CD14-positive monocyte (primary cell): ENCODE measurements around the gene GPSM1. TPM values are rescaled to one million over a fixed set of nuclear protein-coding genes. Genes with fewer than 3 reads are reported as not detected.

Source experiments
- DNase-seq, 3 donors: peaks; one replicate each; pipeline ENCODE4 v3.0.0-alpha.2; 2011 to 2022
- H2AFZ ChIP-seq: 2 replicates; pipeline ENCODE4 v1.6.0; 2012; ENCODE audit warnings: mild to moderate bottlenecking, low read depth, low read length, inconsistent platforms; ENCODE audit not compliant: insufficient read depth, poor library complexity, severe bottlenecking
- H3K27ac ChIP-seq, 2 donors: 1 replicate in 1 of 2; 2 replicates in 1 of 2; pipeline ENCODE4 v1.5.1; 2012 to 2013; ENCODE audit warnings: low read length in 2 of 2, control low read depth in 1 of 2, inconsistent platforms in 1 of 2, low read depth in 1 of 2, mild to moderate bottlenecking in 1 of 2
- H3K27me3 ChIP-seq, 2 donors: one replicate each; pipeline versions ENCODE4 v1.6.0 to v1.6.1; 2011 to 2013; ENCODE audit warnings: low read length in 2 of 2; ENCODE audit not compliant: control insufficient read depth in 2 of 2, insufficient read depth in 2 of 2
- H3K36me3 ChIP-seq, 2 donors: replicated peaks in 1 of 2; 1 replicate in 1 of 2; 2 replicates in 1 of 2; pipeline versions ENCODE4 v1.5.1 to v1.6.1; 2012 to 2013; ENCODE audit warnings: low read length in 2 of 2, control low read depth in 1 of 2, inconsistent platforms in 1 of 2, mild to moderate bottlenecking in 1 of 2; ENCODE audit not compliant: insufficient read depth in 2 of 2, control insufficient read depth in 1 of 2
- H3K4me1 ChIP-seq, 2 donors: 1 replicate in 1 of 2; 2 replicates in 1 of 2; pipeline versions ENCODE4 v1.5.1 to v1.6.1; 2012 to 2013; ENCODE audit warnings: low read length in 2 of 2, control low read depth in 1 of 2, inconsistent platforms in 1 of 2, mild to moderate bottlenecking in 1 of 2, moderate library complexity in 1 of 2; ENCODE audit not compliant: insufficient read depth in 2 of 2, control insufficient read depth in 1 of 2
- H3K4me2 ChIP-seq: replicated peaks from 2 replicates; pipeline ENCODE3; 2012; ENCODE audit warnings: low read length, moderate library complexity, mild to moderate bottlenecking; ENCODE audit not compliant: poor library complexity, severe bottlenecking; ENCODE audit errors: extremely low read depth
- H3K4me3 ChIP-seq, 3 experiments: fragments of 200-600 bp in 1 of 3; sonication (generic) in 1 of 3; replicated peaks in 1 of 3; 1 replicate in 2 of 3; 2 replicates in 1 of 3; pipeline ENCODE4 v1.5.1; 2011 to 2013; ENCODE audit warnings: low read length in 3 of 3, mild to moderate bottlenecking in 3 of 3, control low read depth in 2 of 3, low read depth in 2 of 3, inconsistent platforms in 1 of 3, moderate library complexity in 1 of 3
- H3K79me2 ChIP-seq: 2 replicates; pipeline ENCODE4 v1.6.0; 2012; ENCODE audit warnings: mild to moderate bottlenecking, control low read depth, inconsistent platforms, low read length, moderate library complexity; ENCODE audit not compliant: insufficient read depth
- H3K9ac ChIP-seq: 2 replicates; pipeline ENCODE4 v1.6.0; 2017; ENCODE audit warnings: low read length, mild to moderate bottlenecking; ENCODE audit not compliant: insufficient read depth, poor library complexity, severe bottlenecking
- H3K9me3 ChIP-seq, 2 donors: replicated peaks in 1 of 2; 1 replicate in 1 of 2; 2 replicates in 1 of 2; pipeline versions ENCODE4 v1.5.1 to v1.6.1; 2012 to 2013; ENCODE audit warnings: low read length in 2 of 2, control low read depth in 1 of 2; ENCODE audit not compliant: control insufficient read depth in 1 of 2, insufficient read depth in 1 of 2
- H4K20me1 ChIP-seq: 2 replicates; pipeline ENCODE4 v1.6.0; 2012; ENCODE audit warnings: mild to moderate bottlenecking, low read length, control low read depth, moderate library complexity; ENCODE audit not compliant: insufficient read depth
- H3K27ac Mint-ChIP-seq, 7 donors: one replicate each; pipeline ENCODE4 v1.8.0; 2020; ENCODE audit warnings: mild to moderate bottlenecking in 7 of 7, mixed read lengths in 7 of 7, moderate library complexity in 6 of 7, inconsistent platforms in 2 of 7
- H3K27me3 Mint-ChIP-seq, 3 donors: one replicate each; pipeline ENCODE4 v1.8.0; 2021 to 2022; ENCODE audit warnings: low read depth in 3 of 3, mild to moderate bottlenecking in 3 of 3, mixed read lengths in 3 of 3, moderate library complexity in 3 of 3, inconsistent platforms in 1 of 3
- H3K36me3 Mint-ChIP-seq, 2 donors: one replicate each; pipeline ENCODE4 v1.8.0; 2020; ENCODE audit warnings: mixed read lengths in 2 of 2, inconsistent platforms in 1 of 2, mild to moderate bottlenecking in 1 of 2
- H3K4me1 Mint-ChIP-seq: one replicate; pipeline ENCODE4 v1.8.0; 2020; ENCODE audit warnings: mild to moderate bottlenecking, mixed read lengths
- H3K4me3 Mint-ChIP-seq, 2 donors: one replicate each; pipeline ENCODE4 v1.8.0; 2020; ENCODE audit warnings: mild to moderate bottlenecking in 2 of 2, mixed read lengths in 2 of 2, moderate library complexity in 1 of 2
- H3K9me3 Mint-ChIP-seq, 7 donors: one replicate each; pipeline ENCODE4 v1.8.0; 2020 to 2022; ENCODE audit warnings: mixed read lengths in 7 of 7, mild to moderate bottlenecking in 6 of 7, moderate library complexity in 6 of 7, inconsistent platforms in 2 of 7
- WGBS: methylation state at CpG from one replicate; pipeline ENCODE4 v1.1.5; 2013; ENCODE audit warnings: missing lambda C conversion rate; ENCODE audit not compliant: insufficient coverage; 5-methylcytosine and 5-hydroxymethylcytosine counted together
- intact Hi-C, 2 donors: fragments of 100-400 bp; cut with micrococcal nuclease; formaldehyde crosslinking; loops; one replicate each; pipeline versions ENCODE4 v1.15.0 to v1.15.1; 2023
- polyA plus RNA-seq, 3 donors: library from polyadenylated mRNA; depleted of rRNA in 1 of 3; unstranded in 2 of 3; stranded (reverse) in 1 of 3; fragments of 300-500 nt in 2 of 3; fragments of >200 nt in 1 of 3; fragmentation: Illumina TruSeq in 2 of 3; gene quantifications; 1 replicate in 2 of 3; 2 replicates in 1 of 3; pipeline ENCODE4 v1.2.3, GENCODE V29; 2012 to 2021
- TF ChIP-seq, protein P1 (sequence below): fragments of 200-600 bp; IDR thresholded peaks from one replicate; pipeline ENCODE4 v1.8.0; 2022; ENCODE audit warnings: antibody characterized with exemption, mild to moderate bottlenecking

Gene GPSM1
- polyA plus RNA-seq, 3 donors: 0.67 to 3.1 (median 0.73) TPM

DNA sequence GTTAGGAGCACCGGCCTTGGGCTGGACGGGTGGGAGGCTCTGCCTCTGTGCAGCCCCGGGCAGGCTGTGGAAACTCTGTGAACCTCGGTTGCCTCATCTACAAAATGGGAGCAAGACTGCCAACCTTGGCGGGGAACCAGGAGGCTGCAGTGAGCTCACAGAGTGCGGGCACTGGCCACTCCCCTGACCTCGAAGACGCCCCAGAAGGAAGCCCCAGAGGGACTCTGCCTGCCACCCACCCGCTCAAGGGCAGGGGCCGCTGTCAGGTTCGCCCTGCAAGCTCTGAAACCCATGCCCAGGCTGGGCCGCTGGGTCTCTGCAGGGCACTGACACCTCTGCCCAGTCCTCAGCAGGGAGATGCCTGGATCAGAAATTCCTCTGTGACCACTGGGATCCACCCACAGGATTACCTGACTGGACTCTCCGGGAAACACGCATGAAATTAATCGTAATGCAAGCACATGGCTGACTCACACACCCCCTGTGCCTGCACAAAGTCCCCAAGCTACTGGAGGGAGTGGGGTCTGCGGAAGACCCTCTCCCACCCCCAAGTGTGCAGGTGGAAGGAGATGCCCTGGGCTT, 30.8 kb upstream of the GPSM1 start:
- WGBS: 91% methylated on average over 11 of the region's 16 CpGs
- Histone ChIP-seq H3K4me3 (no peak overlapping the region), H3K9me3 (peaks cover 0 to 6% of the 10 kb centered on the region in 2 donors), H4K20me1 (no peaks in the 10 kb centered on the region), H3K27me3 (no peaks in the 10 kb centered on the region), H2AFZ (no peak overlapping the region), H3K4me2 (no peak overlapping the region), H3K9ac (no peak overlapping the region), H3K79me2 (no peaks in the 10 kb centered on the region), H3K4me1 (no peaks in the 10 kb centered on the region), H3K36me3 (no peaks in the 10 kb centered on the region), H3K27ac (no peak overlapping the region)
- H3K4me1 Mint-ChIP-seq: no peaks in the 10 kb centered on the region
- H3K27ac Mint-ChIP-seq: peak overlapping the region in 1 of 7 donors; percentile 28
- no peaks in the 10 kb centered on the region for H3K36me3 Mint-ChIP-seq
- no peak for DNase-seq
- TF ChIP-seq, protein P1, sequence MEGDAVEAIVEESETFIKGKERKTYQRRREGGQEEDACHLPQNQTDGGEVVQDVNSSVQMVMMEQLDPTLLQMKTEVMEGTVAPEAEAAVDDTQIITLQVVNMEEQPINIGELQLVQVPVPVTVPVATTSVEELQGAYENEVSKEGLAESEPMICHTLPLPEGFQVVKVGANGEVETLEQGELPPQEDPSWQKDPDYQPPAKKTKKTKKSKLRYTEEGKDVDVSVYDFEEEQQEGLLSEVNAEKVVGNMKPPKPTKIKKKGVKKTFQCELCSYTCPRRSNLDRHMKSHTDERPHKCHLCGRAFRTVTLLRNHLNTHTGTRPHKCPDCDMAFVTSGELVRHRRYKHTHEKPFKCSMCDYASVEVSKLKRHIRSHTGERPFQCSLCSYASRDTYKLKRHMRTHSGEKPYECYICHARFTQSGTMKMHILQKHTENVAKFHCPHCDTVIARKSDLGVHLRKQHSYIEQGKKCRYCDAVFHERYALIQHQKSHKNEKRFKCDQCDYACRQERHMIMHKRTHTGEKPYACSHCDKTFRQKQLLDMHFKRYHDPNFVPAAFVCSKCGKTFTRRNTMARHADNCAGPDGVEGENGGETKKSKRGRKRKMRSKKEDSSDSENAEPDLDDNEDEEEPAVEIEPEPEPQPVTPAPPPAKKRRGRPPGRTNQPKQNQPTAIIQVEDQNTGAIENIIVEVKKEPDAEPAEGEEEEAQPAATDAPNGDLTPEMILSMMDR: no peak
- no peak overlapping the region for H3K4me3 Mint-ChIP-seq
- H3K27me3 Mint-ChIP-seq: peaks cover 0 to 4% (median 3%) of the 10 kb centered on the region in 3 donors
- intact Hi-C loops: no loop called here
- peaks cover 0 to 3% (median 0%) of the 10 kb centered on the region in 7 donors for H3K9me3 Mint-ChIP-seq

- no peaks in the 10 kb centered on the region for H3K79me2 ChIP-seq
- no peak for DNase-seq
- H2AFZ ChIP-seq: no peak overlapping the region
- 88% methylated on average over 23 of the region's 25 CpGs for WGBS
- no peak overlapping the region for H3K4me3 ChIP-seq
- H3K4me1 ChIP-seq: no peaks in the 10 kb centered on the region
- Mint-ChIP-seq H3K4me1 (no peaks in the 10 kb centered on the region), H3K36me3 (no peaks in the 10 kb centered on the region), H3K4me3 (no peak overlapping the region), H3K9me3 (peaks cover 0 to 5% (median 0%) of the 10 kb centered on the region in 7 donors), H3K27ac (peak overlapping the region in 1 of 7 donors; percentile 28), H3K27me3 (peaks cover 0 to 5% (median 3%) of the 10 kb centered on the region in 3 donors)
- intact Hi-C loops: no loop called here
- H4K20me1 ChIP-seq: no peaks in the 10 kb centered on the region
- no peaks in the 10 kb centered on the region for H3K27me3 ChIP-seq
- no peak overlapping the region for H3K27ac ChIP-seq
- peaks cover 0 to 6% of the 10 kb centered on the region in 2 donors for H3K9me3 ChIP-seq
- no peak overlapping the region for H3K9ac ChIP-seq
- H3K4me2 ChIP-seq: no peak overlapping the region
- no peaks in the 10 kb centered on the region for H3K36me3 ChIP-seq
- TF ChIP-seq, protein P1: no peak
Observed at GRCh38 chr9:136297016-136297691, 30.2 kb upstream of the GPSM1 start.
